ENCODE data around the gene ADAMTSL3. TPM values are rescaled to one million over a fixed set of nuclear protein-coding genes. Genes with fewer than 3 reads are reported as not detected.

Gene ADAMTSL3
- total RNA-seq, 4 donors from 2014 or later: 2.0 to 11.3 (median 3.8) TPM

DNA sequence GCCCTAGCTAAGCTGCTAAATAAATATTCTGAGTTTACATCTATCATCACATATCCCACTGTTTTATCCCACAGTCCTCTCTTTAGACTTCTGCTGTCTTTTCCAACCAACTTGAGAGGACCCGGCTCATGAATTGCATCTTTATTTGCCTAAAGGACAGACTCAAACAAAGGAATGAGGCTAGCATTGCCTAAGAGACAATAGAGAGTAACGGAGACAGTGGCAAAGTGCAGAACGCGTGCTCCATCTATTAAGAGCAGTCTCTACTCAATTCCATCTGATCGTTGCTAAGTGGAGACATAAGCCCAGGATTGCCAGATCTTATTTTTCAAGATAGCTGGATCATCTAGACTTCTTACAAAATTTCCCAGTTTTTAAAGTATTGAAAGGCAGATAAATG, 2.3 kb downstream of the ADAMTSL3 start:
- Histone ChIP-seq H3K27me3 (peaks cover 33% of the 10 kb centered on the region), H3K4me1 (peaks cover 23% of the 10 kb centered on the region), H3K36me3 (no peaks in the 10 kb centered on the region), H3K9me3 (no peaks in the 10 kb centered on the region), H3K27ac (no peak overlapping the region), H3K4me3 (no peak overlapping the region)
- no peak for DNase-seq (ENCODE audit: low spot score in 2 of 2)
- 87% methylated on average over 5 of the region's 5 CpGs for WGBS
- TF ChIP-seq CTCF (IDR thresholded peaks at IDR 0.05): no peak
- TF ChIP-seq POLR2A (IDR thresholded peaks at IDR 0.05): no peak
- TF ChIP-seq POLR2AphosphoS5 (IDR thresholded peaks at IDR 0.05): no peak
- TF ChIP-seq EP300 (IDR thresholded peaks at IDR 0.05): no peak

GRCh38 chr15:83656943-83657528, 3.1 kb downstream of the ADAMTSL3 start:
- Histone ChIP-seq H3K36me3 (no peaks in the 10 kb centered on the region), H3K4me3 (no peak overlapping the region), H3K9me3 (no peaks in the 10 kb centered on the region), H3K27me3 (peaks cover 33% of the 10 kb centered on the region), H3K27ac (no peak overlapping the region), H3K4me1 (peaks cover 23% of the 10 kb centered on the region)
- TF ChIP-seq CTCF (IDR thresholded peaks at IDR 0.05) (no peak), POLR2A (IDR thresholded peaks at IDR 0.05) (no peak), POLR2AphosphoS5 (IDR thresholded peaks at IDR 0.05) (no peak), EP300 (IDR thresholded peaks at IDR 0.05) (no peak)
- WGBS: 96% methylated on average over 10 of the region's 10 CpGs
- no peak for DNase-seq (ENCODE audit: low spot score in 2 of 2)

- no peak for DNase-seq (ENCODE audit: low spot score in 2 of 2)
- no peaks in the 10 kb centered on the region for H3K36me3 ChIP-seq
- no peak overlapping the region for H3K27ac ChIP-seq
- no peaks in the 10 kb centered on the region for H3K9me3 ChIP-seq
- H3K27me3 ChIP-seq: peaks cover 31% of the 10 kb centered on the region
- TF ChIP-seq EP300 (IDR thresholded peaks at IDR 0.05): no peak
- TF ChIP-seq POLR2AphosphoS5 (IDR thresholded peaks at IDR 0.05): no peak
- TF ChIP-seq POLR2A (IDR thresholded peaks at IDR 0.05): no peak
- no peak for TF ChIP-seq CTCF (IDR thresholded peaks at IDR 0.05)
- WGBS: 96% methylated on average over 4 of the region's 4 CpGs
- no peak overlapping the region for H3K4me3 ChIP-seq
- peaks cover 23% of the 10 kb centered on the region for H3K4me1 ChIP-seq
These were observed 3.6 kb downstream of the ADAMTSL3 start for GRCh38 chr15:83657549-83657948.

- H3K27me3 ChIP-seq: peaks cover 22% of the 10 kb centered on the region
- no peak for DNase-seq (ENCODE audit: low spot score in 2 of 2)
- H3K9me3 ChIP-seq: no peaks in the 10 kb centered on the region
- peaks cover 15% of the 10 kb centered on the region for H3K4me1 ChIP-seq
- H3K36me3 ChIP-seq: no peaks in the 10 kb centered on the region
- no peak overlapping the region for H3K4me3 ChIP-seq
- no peak for TF ChIP-seq CTCF (IDR thresholded peaks at IDR 0.05)
- TF ChIP-seq POLR2A (IDR thresholded peaks at IDR 0.05): no peak
- TF ChIP-seq POLR2AphosphoS5 (IDR thresholded peaks at IDR 0.05): no peak
- TF ChIP-seq EP300 (IDR thresholded peaks at IDR 0.05): no peak
- 54% methylated on average over 10 of the region's 10 CpGs for WGBS
- no peak overlapping the region for H3K27ac ChIP-seq
These were observed 4.8 kb downstream of the ADAMTSL3 start for GRCh38 chr15:83658430-83659416.

- DNase-seq (ENCODE audit: low spot score in 2 of 2): no peak
- Histone ChIP-seq H3K9me3 (no peaks in the 10 kb centered on the region), H3K27me3 (peaks cover 15% of the 10 kb centered on the region), H3K4me1 (peaks cover 8% of the 10 kb centered on the region), H3K36me3 (no peaks in the 10 kb centered on the region), H3K4me3 (no peak overlapping the region), H3K27ac (no peak overlapping the region)
- 100% methylated on average over 1 of the region's 1 CpG for whole genome bisulfite sequencing
- TF ChIP-seq POLR2A (IDR thresholded peaks at IDR 0.05): no peak
- TF ChIP-seq CTCF (IDR thresholded peaks at IDR 0.05): no peak
- TF ChIP-seq EP300 (IDR thresholded peaks at IDR 0.05): no peak
- TF ChIP-seq POLR2AphosphoS5 (IDR thresholded peaks at IDR 0.05): no peak
These were observed 5.5 kb downstream of the ADAMTSL3 start for GRCh38 chr15:83659417-83659812.

Measured in suprapubic skin (tissue), 4 donors.